GM21576 (cell line): ENCODE data around the gene CIZ1.
"Not testable (repeated sequence)": the region's sequence is repeated elsewhere in the genome, so short reads cannot be mapped to it uniquely, and the experiment has no call there.

Experiments used
- ATAC-seq: cut with Tn5 transposase; IDR thresholded peaks from one replicate; pipeline ENCODE4 v1.9.1; 2021; ENCODE audit warnings: mild to moderate bottlenecking, moderate library complexity; ENCODE audit not compliant: unreplicated experiment

Gene CIZ1

DNA sequence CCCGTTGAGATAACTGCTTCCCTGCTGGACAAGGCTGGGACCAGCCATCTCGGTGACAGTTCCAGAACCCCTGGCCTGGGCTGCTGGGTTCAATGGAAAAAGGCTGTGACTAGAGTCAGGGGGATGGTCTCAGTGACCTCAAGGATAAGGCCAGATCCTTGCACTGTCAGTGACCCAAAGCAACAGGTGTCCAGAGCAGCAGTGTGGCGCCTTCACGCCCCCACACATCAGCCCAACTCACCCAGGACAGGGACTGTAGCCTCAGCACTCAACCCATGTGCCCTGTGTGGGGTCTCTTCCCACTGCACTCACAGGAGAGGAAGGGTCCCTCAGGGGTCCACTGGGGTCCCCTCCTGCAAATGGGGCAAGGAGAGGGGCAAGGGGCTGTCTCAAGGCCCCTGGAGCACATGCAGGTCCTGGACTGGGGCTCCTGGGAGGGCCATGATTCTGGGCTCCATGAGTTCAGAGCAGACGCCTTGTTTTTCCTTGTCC is 42.8 kb downstream of the CIZ1 start:
- ATAC-seq = no peak

- ATAC-seq = no peak
Observed at GRCh38 chr9:128146591-128147120, 44.7 kb downstream of the CIZ1 start.

DNA sequence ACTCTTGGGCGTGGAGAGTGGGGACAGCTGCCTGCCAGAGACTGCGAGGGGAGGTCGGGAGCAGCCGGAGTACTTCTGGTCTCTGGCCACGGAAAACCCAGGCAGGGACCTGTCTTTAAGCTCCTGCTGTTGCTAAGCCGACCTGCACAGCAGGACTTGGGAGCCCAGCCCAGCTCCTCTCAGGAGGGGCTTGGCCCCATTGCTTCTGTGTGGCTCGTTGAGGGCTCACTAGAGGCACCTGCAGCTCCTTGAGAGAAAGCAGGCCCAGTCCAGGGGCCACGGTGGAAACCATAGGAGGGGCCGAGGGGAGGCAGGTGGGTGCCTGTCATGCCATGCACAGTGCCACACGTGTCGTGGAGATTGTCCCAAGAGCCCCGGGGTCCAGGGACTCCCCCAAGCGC is 45.4 kb downstream of the CIZ1 start:
- ATAC-seq = no peak

- no peak for ATAC-seq
Observed at GRCh38 chr9:128145536-128145935, 45.8 kb downstream of the CIZ1 start.

DNA sequence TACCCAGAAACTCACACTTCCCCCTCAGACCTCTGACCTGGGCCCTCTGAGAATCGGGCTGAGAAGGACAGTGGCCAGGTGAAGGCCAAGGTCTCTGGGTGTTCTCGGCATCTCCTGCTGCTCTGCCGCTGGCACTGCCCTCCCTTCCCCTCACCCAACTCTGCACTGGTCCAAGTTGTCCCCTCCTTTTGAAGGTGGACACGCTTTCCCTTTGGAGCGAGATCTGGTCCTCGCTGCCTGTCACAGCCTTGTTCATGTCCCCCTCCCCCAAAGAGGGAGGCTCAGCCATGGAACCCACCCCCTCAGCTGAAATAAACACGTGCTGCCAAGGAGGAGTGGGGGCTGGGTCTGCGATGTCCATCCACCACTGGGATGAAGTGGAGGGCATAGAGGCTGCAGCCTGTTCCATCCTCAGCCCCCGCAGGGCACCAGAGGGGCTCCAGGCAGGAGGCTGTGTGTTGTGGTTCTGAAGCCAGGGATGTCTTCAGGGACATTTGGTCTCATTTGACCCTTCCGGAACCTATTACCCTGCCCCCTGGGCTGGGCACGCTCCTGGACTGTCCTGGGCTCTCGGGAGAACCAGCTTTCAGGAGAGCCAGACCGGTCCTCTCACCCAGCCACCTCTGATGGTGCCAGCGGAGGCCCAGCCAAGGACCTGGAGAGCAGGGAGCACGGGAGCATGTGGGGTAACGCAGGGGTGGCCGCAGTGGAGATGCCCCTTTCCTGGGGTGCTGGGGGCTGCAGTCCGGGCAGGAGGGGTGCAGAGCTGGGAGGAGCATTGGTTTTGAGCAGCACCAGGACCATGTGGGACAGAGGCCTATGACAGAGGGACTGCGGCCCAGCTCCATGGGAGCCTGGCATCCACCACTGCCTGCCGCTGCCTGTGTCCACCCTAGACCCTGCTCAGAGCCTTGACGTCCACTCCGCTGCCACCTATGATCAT is 46.9 kb downstream of the CIZ1 start:
- ATAC-seq = no peak

DNA sequence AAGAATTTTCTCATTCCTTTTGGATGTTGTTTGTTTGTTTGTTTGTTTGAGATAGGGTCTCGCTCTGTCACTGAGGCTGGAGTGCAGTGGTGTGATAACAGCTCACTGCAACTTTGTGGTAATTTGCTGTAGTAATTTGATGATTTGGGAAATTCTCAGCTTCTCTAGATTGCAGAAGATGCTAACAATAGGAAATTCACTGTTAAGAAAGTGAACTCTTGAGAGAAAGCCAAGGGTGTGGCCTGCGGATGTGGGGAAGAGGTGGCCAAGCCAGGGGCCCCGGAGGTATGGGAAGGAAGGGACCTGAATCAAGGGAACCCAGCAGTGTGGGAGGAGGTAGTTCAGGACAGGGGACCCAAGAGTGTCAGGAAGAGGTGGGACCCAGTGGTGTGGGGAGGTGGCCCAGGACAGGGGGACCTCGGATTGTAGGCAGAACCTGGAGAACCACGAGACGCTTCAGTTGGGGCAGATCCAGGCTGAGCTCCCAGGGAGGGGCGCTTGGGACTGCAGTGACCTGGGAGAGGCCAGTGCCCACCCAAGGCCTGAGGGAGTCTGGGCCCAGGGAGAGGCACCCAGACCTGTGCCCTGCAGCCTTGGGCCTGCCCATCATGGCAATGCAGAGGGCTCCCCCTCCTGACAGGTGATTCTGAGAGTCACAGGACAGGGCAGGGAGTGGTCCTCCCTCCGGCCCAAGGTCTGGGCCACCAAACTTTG is 47.7 kb downstream of the CIZ1 start:
- ATAC-seq = no peak

GRCh38 chr9:128142596-128142995 is 48.8 kb downstream of the CIZ1 start:
- ATAC-seq = no peak

GRCh38 chr9:128142061-128142460 is 49.3 kb downstream of the CIZ1 start:
- ATAC-seq = no peak

- no peak for ATAC-seq
Observed at GRCh38 chr9:128141604-128142003, 49.8 kb downstream of the CIZ1 start.

DNA sequence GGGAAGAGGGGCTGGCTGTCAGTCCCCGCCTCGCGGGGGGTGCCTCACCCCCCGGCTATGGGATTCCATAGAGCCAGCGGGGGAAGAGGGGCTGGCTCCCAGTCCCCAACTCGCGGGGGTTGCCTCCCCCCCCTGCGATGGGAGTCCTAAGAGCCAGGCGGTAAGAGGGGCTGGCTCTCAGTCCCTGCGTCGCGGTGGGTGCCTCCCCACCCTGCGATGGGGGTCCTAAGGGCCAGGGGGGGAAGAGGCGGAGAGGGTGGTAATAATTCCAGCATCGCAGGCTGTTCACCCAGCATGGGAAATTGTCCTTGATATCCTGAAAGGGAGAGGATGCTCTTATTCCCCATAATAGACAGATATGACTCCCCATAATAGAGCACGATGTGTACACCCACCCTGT is 51.8 kb downstream of the CIZ1 start:
- no peak for ATAC-seq

- ATAC-seq = no peak
Observed at GRCh38 chr9:128138001-128138400, 53.4 kb downstream of the CIZ1 start.

DNA sequence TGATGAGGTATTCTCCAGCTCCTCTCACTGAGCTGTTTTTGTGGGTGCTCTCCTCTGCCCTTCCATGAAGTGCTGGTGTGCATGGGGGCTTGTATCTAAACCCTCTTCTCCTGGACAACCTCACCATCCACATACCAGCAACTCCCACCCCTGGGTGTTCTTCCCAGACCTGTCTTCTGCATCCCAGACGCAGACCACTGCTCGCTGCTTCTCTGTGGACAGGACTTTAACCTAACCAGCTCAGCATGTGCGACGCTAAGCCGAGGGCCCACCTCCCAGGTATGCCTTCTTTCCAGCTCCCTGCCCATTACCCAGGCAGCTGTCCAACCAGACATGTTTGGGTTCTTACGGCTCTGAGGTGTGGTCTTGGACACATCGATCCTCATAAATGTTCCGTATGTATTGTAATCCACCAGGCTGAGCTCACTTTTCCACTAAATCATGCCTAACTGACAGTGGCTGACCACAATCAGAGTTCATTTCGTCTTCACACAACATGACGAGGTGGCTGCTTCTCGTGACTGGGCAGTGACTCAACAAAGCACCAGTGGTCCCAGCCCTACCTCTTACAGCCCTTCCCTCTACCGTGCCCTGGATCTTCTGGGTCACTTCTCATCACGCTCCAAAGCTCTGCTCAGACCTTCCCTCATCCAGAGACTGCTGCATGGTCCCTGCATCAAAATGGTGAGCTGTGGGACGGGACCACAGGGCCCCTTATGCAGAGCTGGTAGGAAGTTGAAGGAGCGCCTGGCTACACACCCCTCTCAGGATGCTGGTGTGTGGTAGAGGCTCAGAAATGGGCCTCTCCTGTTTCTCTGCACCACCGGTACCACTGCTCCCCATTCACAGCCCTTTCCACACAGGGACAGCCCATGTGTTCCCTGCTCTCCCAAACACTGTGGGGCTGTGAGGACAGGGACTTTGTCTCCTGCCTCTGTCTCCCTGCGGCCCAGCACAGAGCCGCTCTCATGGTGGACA is 54.3 kb downstream of the CIZ1 start:
- ATAC-seq = no peak

- ATAC-seq = not testable (repeated sequence)
Observed at GRCh38 chr9:128135561-128135960, 55.8 kb downstream of the CIZ1 start.

- not testable (repeated sequence) for ATAC-seq
Observed at GRCh38 chr9:128132139-128132538, 59.2 kb downstream of the CIZ1 start.

DNA sequence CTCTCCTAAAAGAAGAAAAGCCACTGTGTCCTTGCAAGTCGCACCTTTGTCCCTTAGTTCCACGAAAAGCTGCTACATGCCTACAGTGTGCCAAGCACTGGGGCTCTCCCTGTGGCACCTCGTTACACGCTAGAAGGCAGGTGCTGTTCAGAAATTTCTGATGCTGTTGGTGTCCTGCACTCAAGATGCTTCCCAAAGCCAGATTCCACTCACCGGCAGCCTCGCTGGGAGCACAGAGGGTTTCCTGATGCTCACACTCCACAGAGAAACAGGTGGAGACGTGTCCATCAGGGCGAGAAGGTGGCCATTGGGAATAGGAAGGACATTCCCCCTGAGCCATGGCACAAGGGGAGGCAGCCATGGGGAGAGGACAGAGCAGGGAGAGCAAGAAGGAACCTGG is 60.0 kb downstream of the CIZ1 start:
- not testable (repeated sequence) for ATAC-seq

GRCh38 chr9:128130651-128131050 is 60.7 kb downstream of the CIZ1 start:
- ATAC-seq = not testable (repeated sequence)

- ATAC-seq = not testable (repeated sequence)
Observed at GRCh38 chr9:128129976-128130590, 61.3 kb downstream of the CIZ1 start.

DNA sequence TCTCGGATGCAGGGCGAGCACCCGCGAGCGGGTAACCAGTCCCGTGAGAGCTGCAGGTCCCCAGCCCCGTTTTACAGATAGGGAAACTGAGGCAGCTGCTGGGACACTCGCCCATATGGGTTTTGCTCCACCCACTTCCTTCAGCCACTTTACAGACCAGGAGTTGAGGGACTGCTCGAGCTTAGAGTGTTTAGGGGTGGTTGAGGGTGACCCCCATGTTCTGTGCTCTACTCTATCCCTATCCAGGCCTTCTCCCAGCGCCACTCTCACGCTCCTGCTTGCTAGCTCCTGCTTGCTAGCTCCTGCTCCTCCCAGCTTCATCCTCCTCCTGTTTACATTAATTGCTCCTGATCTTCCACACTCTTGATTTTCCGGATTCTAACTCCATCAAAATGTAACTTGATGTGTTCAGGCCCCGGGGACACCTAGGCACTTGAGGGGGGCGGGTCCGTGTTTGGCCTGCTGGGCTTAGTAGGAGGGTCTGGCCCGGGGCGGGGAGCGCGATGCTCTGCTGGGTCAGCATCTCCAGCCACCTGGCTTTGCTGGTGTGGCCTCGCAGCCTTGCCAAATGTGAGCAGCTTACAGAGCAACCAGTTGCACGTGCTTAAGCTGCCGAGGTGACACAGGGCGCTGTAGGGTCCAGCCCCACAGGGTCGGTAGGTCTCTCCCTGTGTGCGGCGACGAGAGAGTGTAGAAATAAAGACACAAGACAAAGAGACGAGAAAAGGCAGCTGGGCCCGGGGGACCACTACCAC is 62.4 kb downstream of the CIZ1 start:
- ATAC-seq = no peak
